Activated T-cell treated with anti-CD3 and anti-CD28 coated beads, Interleukin-2, amount 50 U/mL, for 24 hours (primary cell): ENCODE results near the gene MYL12B.

ENCODE experiments used
- DNase-seq: peaks from one replicate; pipeline ENCODE4 v3.0.0-alpha.2; 2020
- H3K27ac Mint-ChIP-seq: 2 replicates; pipeline ENCODE4 v1.8.0; 2020; ENCODE audit warnings: mild to moderate bottlenecking, mixed read lengths
- H3K27me3 Mint-ChIP-seq: 2 replicates; pipeline ENCODE4 v1.8.0; 2020; ENCODE audit warnings: mixed read lengths
- H3K36me3 Mint-ChIP-seq: 2 replicates; pipeline ENCODE4 v1.8.0; 2020; ENCODE audit warnings: low read depth, mixed read lengths
- H3K4me1 Mint-ChIP-seq: 2 replicates; pipeline ENCODE4 v1.8.0; 2020; ENCODE audit warnings: low read depth, mixed read lengths
- H3K4me3 Mint-ChIP-seq: 2 replicates; pipeline ENCODE4 v1.8.0; 2020; ENCODE audit warnings: mild to moderate bottlenecking, moderate library complexity, mixed read lengths
- H3K9me3 Mint-ChIP-seq: 2 replicates; pipeline ENCODE4 v1.8.0; 2020; ENCODE audit warnings: mixed read lengths

Gene MYL12B

DNA sequence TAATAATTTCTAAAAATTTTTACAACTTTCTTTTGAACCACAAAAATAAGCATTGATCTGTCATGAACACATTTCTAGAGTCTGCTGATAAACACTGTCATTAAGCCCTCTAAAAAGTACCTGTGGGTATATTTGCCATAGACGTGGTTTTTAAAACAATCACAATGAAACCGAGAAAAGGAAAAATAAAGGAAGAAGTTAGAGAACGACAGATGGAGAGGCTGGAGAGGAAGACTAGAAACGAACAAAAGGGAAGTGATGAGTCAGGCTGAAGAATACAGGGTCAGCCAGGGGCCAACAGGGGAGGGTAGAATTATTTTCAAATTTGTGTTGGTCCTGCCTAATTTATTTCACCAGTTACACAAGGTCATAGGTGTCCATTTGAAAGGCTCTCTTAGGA is 62.0 kb downstream of the MYL12B start:
- Mint-ChIP-seq H3K9me3 (no peaks in the 10 kb centered on the region), H3K36me3 (no peaks in the 10 kb centered on the region), H3K4me1 (peaks cover 26% of the 10 kb centered on the region), H3K4me3 (no peak overlapping the region), H3K27ac (no peak overlapping the region), H3K27me3 (no peaks in the 10 kb centered on the region)
- DNase-seq: no peak
